ENCODE measurements around the gene METTL2B.
"Not testable (repeated sequence)": the region's sequence is repeated elsewhere in the genome, so short reads cannot be mapped to it uniquely, and the experiment has no call there.

GRCh38 chr7:128546319-128546851 lies 69.8 kb downstream of the METTL2B start:
- TF ChIP-seq CTCF, EP300, POLR2A (IDR thresholded peaks at IDR 0.05): not testable (repeated sequence)

Data from tibial nerve (tissue), 4 donors.